ENCODE data around the gene IQGAP2.

IQGAP2 gene

DNA sequence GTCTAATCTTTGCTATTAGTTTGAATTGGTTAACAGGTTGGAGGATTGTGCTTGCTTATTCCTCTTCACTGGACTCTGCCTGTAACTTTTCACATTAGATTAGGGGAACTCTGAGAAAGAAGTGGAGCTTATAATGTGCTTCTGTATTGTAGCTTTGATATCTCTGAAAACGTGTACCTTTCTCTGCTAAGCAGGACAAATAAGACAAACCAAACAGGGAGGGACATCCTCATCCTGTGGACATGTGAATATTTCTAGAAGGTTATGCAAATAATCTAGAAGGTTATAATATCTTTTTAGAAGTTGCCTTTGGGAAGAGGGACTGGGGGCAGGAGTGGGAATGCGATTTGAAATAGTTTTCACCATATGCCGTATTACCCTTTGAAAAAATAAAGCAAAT, 11.7 kb downstream of the IQGAP2 start:
- no peak overlapping the region for H2AK5ac ChIP-seq (ENCODE audit: low read length)
- no peak overlapping the region for H3K4me3 ChIP-seq (ENCODE audit: low read depth, low read length)
- H3K79me2 ChIP-seq (ENCODE audit: control insufficient read depth, insufficient read depth, low read length, poor library complexity) = no peaks in the 10 kb centered on the region
- no peak for DNase-seq
- no peak overlapping the region for H3K4ac ChIP-seq (ENCODE audit: low read depth, low read length)
- H2BK5ac ChIP-seq (ENCODE audit: low read depth, low read length, poor library complexity) = no peak overlapping the region
- H3K9me3 ChIP-seq (ENCODE audit: insufficient read depth, low read depth, low read length) = no peaks in the 10 kb centered on the region
- no peaks in the 10 kb centered on the region for H3K79me1 ChIP-seq (ENCODE audit: low read length)
- no CpG with 5 or more reads among the region's 3 CpGs for WGBS (ENCODE audit: extremely low coverage, insufficient coverage, insufficient read length)
- no peak overlapping the region for H3K9ac ChIP-seq (ENCODE audit: low read length)
- H3K27ac ChIP-seq (ENCODE audit: low read depth, low read length) = no peak overlapping the region
- H3K36me3 ChIP-seq (ENCODE audit: control insufficient read depth in 1 of 2, insufficient read depth in 2 of 2, low read length in 2 of 2) = no peaks in the 10 kb centered on the region
- no peak overlapping the region for H3K23ac ChIP-seq (ENCODE audit: low read length)
- H3K27me3 ChIP-seq (ENCODE audit: insufficient read depth, low read length) = no peaks in the 10 kb centered on the region
- no peak overlapping the region for H2BK120ac ChIP-seq (ENCODE audit: insufficient read depth, low read length, poor library complexity)
- H4K12ac ChIP-seq (ENCODE audit: low read depth, low read length) = no peak overlapping the region
- no peak overlapping the region for H3K18ac ChIP-seq (ENCODE audit: low read length)
- no peak overlapping the region for H4K91ac ChIP-seq (ENCODE audit: low read depth, low read length)
- no peaks in the 10 kb centered on the region for H3K4me1 ChIP-seq (ENCODE audit: control insufficient read depth in 1 of 2, insufficient read depth in 2 of 2, low read length in 2 of 2)
- no peak overlapping the region for H2AFZ ChIP-seq (ENCODE audit: insufficient read depth, low read length, poor library complexity)
- H3K4me2 ChIP-seq (ENCODE audit: low read length) = no peak overlapping the region
- H4K8ac ChIP-seq (ENCODE audit: low read depth, low read length) = no peak overlapping the region
- no peak overlapping the region for H2BK12ac ChIP-seq (ENCODE audit: low read length)
- no peak overlapping the region for H3K14ac ChIP-seq (ENCODE audit: low read length)

DNA sequence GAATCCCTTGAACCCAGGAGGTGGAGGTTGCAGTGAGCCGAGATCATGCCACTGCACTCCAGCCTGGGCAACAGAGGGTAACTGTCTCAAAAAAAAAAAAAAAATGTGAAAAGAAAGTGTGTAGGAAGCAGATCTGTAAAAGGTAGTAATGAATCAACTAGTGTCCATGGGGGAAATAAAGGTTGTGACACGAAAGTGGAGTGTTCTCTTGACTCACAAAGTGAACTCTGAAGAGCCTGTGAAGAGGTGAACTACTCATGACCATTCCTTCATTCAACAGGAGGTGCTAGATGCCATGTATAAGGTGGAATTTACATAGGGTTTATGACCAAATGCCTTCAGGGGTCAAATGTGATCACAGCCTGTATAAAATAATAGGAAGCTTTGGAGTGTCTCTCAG, 12.8 kb downstream of the IQGAP2 start:
- H3K4me1 ChIP-seq (ENCODE audit: control insufficient read depth in 1 of 2, insufficient read depth in 2 of 2, low read length in 2 of 2) = no peaks in the 10 kb centered on the region
- no peak overlapping the region for H3K4ac ChIP-seq (ENCODE audit: low read depth, low read length)
- H3K27ac ChIP-seq (ENCODE audit: low read depth, low read length) = no peak overlapping the region
- H2BK5ac ChIP-seq (ENCODE audit: low read depth, low read length, poor library complexity) = no peak overlapping the region
- H4K91ac ChIP-seq (ENCODE audit: low read depth, low read length) = no peak overlapping the region
- no peaks in the 10 kb centered on the region for H3K79me1 ChIP-seq (ENCODE audit: low read length)
- no peak overlapping the region for H2AK5ac ChIP-seq (ENCODE audit: low read length)
- no peak overlapping the region for H3K23ac ChIP-seq (ENCODE audit: low read length)
- no peaks in the 10 kb centered on the region for H3K9me3 ChIP-seq (ENCODE audit: insufficient read depth, low read depth, low read length)
- H3K9ac ChIP-seq (ENCODE audit: low read length) = no peak overlapping the region
- no peak overlapping the region for H2BK120ac ChIP-seq (ENCODE audit: insufficient read depth, low read length, poor library complexity)
- no peak overlapping the region for H2AFZ ChIP-seq (ENCODE audit: insufficient read depth, low read length, poor library complexity)
- no peak for DNase-seq
- H4K12ac ChIP-seq (ENCODE audit: low read depth, low read length) = no peak overlapping the region
- H3K79me2 ChIP-seq (ENCODE audit: control insufficient read depth, insufficient read depth, low read length, poor library complexity) = no peaks in the 10 kb centered on the region
- no peak overlapping the region for H3K14ac ChIP-seq (ENCODE audit: low read length)
- no peaks in the 10 kb centered on the region for H3K36me3 ChIP-seq (ENCODE audit: control insufficient read depth in 1 of 2, insufficient read depth in 2 of 2, low read length in 2 of 2)
- no peak overlapping the region for H2BK12ac ChIP-seq (ENCODE audit: low read length)
- H3K18ac ChIP-seq (ENCODE audit: low read length) = no peak overlapping the region
- H3K27me3 ChIP-seq (ENCODE audit: insufficient read depth, low read length) = no peaks in the 10 kb centered on the region
- H4K8ac ChIP-seq (ENCODE audit: low read depth, low read length) = no peak overlapping the region
- H3K4me2 ChIP-seq (ENCODE audit: low read length) = no peak overlapping the region
- no peak overlapping the region for H3K4me3 ChIP-seq (ENCODE audit: low read depth, low read length)
- WGBS (ENCODE audit: extremely low coverage, insufficient coverage, insufficient read length) = no CpG with 5 or more reads among the region's 2 CpGs

DNA sequence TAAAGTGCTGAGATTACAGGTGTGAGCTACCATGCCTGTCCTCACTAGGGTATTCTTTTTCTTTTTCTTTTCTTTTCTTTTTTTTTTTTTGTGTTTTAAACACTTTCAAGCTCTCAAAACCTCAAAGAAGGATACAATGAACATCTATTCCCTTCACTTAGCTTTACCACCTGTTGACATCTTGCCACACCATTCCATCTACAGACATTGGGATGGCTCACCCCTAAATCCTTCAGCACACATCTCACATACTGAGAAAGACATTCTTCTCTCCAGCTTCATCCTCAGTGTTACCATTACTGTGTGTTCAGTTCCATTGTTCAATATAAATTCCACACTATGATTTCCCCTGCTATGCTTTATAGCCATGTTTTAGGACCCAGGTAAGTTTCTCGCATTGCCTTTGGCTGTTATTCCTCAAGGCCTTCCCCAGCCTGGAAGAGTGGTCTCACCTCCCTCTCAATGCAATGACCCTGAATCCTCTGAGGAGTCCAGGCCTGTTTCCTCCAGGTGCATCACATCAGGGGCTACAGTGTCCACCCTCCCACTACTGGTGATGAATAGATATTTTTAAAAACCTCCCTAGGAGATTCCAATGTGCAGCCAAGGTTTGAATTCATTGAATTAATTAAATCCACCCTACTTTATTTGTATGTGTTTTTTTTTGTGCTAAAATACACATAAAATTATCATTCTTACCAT, 16.7 kb downstream of the IQGAP2 start:
- no peak overlapping the region for H2AFZ ChIP-seq (ENCODE audit: insufficient read depth, low read length, poor library complexity)

DNA sequence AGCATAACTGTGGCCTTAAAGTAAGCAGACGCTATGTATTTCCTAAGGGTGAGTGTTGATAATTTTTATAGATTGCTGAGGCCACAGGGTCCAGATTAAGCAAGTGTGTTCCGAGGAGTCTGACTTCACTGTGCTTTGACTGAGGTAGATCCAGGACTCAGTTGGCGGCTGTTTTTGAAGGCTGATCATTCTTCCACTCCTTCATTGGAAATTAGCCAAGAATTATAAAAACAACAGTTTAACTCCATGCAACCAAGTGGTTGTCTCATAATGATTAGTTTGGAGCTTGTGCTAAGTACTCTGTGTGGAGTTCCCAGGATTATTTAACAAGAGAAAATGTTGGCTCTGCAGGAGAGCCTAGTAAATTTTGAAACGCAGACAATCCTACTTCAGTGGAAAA, 19.1 kb downstream of the IQGAP2 start:
- no peaks in the 10 kb centered on the region for H3K27me3 ChIP-seq (ENCODE audit: insufficient read depth, low read length)
- H3K4me1 ChIP-seq (ENCODE audit: control insufficient read depth in 1 of 2, insufficient read depth in 2 of 2, low read length in 2 of 2) = peaks cover 0 to 2% of the 10 kb centered on the region in 2 experiments
- no peak overlapping the region for H3K18ac ChIP-seq (ENCODE audit: low read length)
- H2AFZ ChIP-seq (ENCODE audit: insufficient read depth, low read length, poor library complexity) = no peak overlapping the region
- H2BK5ac ChIP-seq (ENCODE audit: low read depth, low read length, poor library complexity) = no peak overlapping the region
- H3K9me3 ChIP-seq (ENCODE audit: insufficient read depth, low read depth, low read length) = no peaks in the 10 kb centered on the region
- no peak overlapping the region for H3K14ac ChIP-seq (ENCODE audit: low read length)
- H3K27ac ChIP-seq (ENCODE audit: low read depth, low read length) = no peak overlapping the region
- no peak overlapping the region for H2AK5ac ChIP-seq (ENCODE audit: low read length)
- H3K9ac ChIP-seq (ENCODE audit: low read length) = no peak overlapping the region
- DNase-seq = no peak
- no peak overlapping the region for H3K4ac ChIP-seq (ENCODE audit: low read depth, low read length)
- H3K36me3 ChIP-seq (ENCODE audit: control insufficient read depth in 1 of 2, insufficient read depth in 2 of 2, low read length in 2 of 2) = no peaks in the 10 kb centered on the region
- H3K4me3 ChIP-seq (ENCODE audit: low read depth, low read length) = no peak overlapping the region
- H3K79me2 ChIP-seq (ENCODE audit: control insufficient read depth, insufficient read depth, low read length, poor library complexity) = no peaks in the 10 kb centered on the region
- H4K91ac ChIP-seq (ENCODE audit: low read depth, low read length) = no peak overlapping the region
- no peak overlapping the region for H4K8ac ChIP-seq (ENCODE audit: low read depth, low read length)
- no peak overlapping the region for H2BK12ac ChIP-seq (ENCODE audit: low read length)
- H4K12ac ChIP-seq (ENCODE audit: low read depth, low read length) = no peak overlapping the region
- H2BK120ac ChIP-seq (ENCODE audit: insufficient read depth, low read length, poor library complexity) = no peak overlapping the region
- WGBS (ENCODE audit: extremely low coverage, insufficient coverage, insufficient read length) = no CpG with 5 or more reads among the region's 4 CpGs
- H3K79me1 ChIP-seq (ENCODE audit: low read length) = no peaks in the 10 kb centered on the region
- no peak overlapping the region for H3K4me2 ChIP-seq (ENCODE audit: low read length)
- H3K23ac ChIP-seq (ENCODE audit: low read length) = no peak overlapping the region

More for the DNA sequence above, 16.7 kb downstream of the IQGAP2 start:
- H4K91ac ChIP-seq (ENCODE audit: low read depth, low read length) = no peak overlapping the region
- no peak overlapping the region for H4K12ac ChIP-seq (ENCODE audit: low read depth, low read length)
- no peaks in the 10 kb centered on the region for H3K79me2 ChIP-seq (ENCODE audit: control insufficient read depth, insufficient read depth, low read length, poor library complexity)
- H3K4me2 ChIP-seq (ENCODE audit: low read length) = no peak overlapping the region
- no peak overlapping the region for H2AK5ac ChIP-seq (ENCODE audit: low read length)
- H3K9me3 ChIP-seq (ENCODE audit: insufficient read depth, low read depth, low read length) = no peaks in the 10 kb centered on the region
- no peaks in the 10 kb centered on the region for H3K79me1 ChIP-seq (ENCODE audit: low read length)
- no peaks in the 10 kb centered on the region for H3K36me3 ChIP-seq (ENCODE audit: control insufficient read depth in 1 of 2, insufficient read depth in 2 of 2, low read length in 2 of 2)
- no peak overlapping the region for H3K14ac ChIP-seq (ENCODE audit: low read length)
- no peak overlapping the region for H4K8ac ChIP-seq (ENCODE audit: low read depth, low read length)
- DNase-seq = no peak
- H3K4me1 ChIP-seq (ENCODE audit: control insufficient read depth in 1 of 2, insufficient read depth in 2 of 2, low read length in 2 of 2) = no peaks in the 10 kb centered on the region
- no peak overlapping the region for H3K27ac ChIP-seq (ENCODE audit: low read depth, low read length)
- no peak overlapping the region for H3K4me3 ChIP-seq (ENCODE audit: low read depth, low read length)
- H3K9ac ChIP-seq (ENCODE audit: low read length) = no peak overlapping the region
- no peak overlapping the region for H2BK12ac ChIP-seq (ENCODE audit: low read length)
- H3K23ac ChIP-seq (ENCODE audit: low read length) = no peak overlapping the region
- no peak overlapping the region for H3K4ac ChIP-seq (ENCODE audit: low read depth, low read length)
- no peak overlapping the region for H3K18ac ChIP-seq (ENCODE audit: low read length)
- no peak overlapping the region for H2BK5ac ChIP-seq (ENCODE audit: low read depth, low read length, poor library complexity)
- no CpG with 5 or more reads among the region's 1 CpG for WGBS (ENCODE audit: extremely low coverage, insufficient coverage, insufficient read length)
- no peak overlapping the region for H2BK120ac ChIP-seq (ENCODE audit: insufficient read depth, low read length, poor library complexity)
- H3K27me3 ChIP-seq (ENCODE audit: insufficient read depth, low read length) = no peaks in the 10 kb centered on the region

Data from trophoblast cell (in vitro differentiated cells and primary cell).